Measurements from ENCODE around the gene ATP1A1.
A peak's percentile ranks its signal among the peaks of the same experiment; 100 is the strongest.

The ATP1A1 gene

DNA sequence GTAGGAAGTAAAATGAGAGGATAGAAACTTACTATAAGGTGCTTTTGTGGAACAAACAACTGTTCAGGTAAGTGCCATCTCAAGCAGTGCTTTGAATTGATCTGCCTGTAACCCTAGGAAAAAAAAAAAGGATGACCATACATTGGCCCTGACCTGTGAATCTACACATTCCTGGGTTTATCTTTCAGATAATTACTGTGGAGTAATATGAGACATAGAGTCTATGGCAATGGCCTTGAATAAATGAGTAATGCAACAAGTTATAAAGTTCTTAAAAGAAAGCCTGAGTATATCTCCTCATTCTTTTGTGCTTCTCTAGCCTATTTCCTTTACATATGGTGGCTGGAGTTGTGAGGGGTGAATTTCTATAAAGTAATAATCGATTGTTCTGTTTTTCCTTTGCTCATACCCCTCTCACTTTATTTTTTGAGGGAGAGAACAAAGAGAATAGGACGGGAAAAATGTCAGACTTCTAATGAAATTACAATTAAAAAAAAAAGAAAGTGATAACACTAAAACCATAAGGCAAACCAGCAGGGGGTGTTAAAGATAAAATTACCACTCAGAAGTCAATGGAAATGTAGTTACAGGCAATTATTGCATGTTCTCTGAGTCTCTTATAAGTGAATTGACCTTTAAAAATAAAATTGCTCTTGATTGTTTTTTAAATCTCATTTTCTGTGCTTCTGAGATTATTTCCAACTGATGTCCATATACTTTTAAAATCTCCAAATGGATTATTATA lies 12.4 kb upstream of the ATP1A1 start:
- H3K4me1 ChIP-seq (ENCODE audit: insufficient read depth, poor library complexity, severe bottlenecking): peaks cover 32% of the 10 kb centered on the region
- DNase-seq (ENCODE audit: low spot score) (no peak), ATAC-seq (ENCODE audit: low read depth) (peak; percentile 28; the same call in 1 of the 3 replicates)
- no peaks in the 10 kb centered on the region for H3K9me3 ChIP-seq (ENCODE audit: severe bottlenecking)
- H3K4me3 ChIP-seq (ENCODE audit: severe bottlenecking): no peak overlapping the region
- H3K27ac ChIP-seq (ENCODE audit: poor library complexity, severe bottlenecking): no peak overlapping the region
- TF ChIP-seq, protein P1, sequence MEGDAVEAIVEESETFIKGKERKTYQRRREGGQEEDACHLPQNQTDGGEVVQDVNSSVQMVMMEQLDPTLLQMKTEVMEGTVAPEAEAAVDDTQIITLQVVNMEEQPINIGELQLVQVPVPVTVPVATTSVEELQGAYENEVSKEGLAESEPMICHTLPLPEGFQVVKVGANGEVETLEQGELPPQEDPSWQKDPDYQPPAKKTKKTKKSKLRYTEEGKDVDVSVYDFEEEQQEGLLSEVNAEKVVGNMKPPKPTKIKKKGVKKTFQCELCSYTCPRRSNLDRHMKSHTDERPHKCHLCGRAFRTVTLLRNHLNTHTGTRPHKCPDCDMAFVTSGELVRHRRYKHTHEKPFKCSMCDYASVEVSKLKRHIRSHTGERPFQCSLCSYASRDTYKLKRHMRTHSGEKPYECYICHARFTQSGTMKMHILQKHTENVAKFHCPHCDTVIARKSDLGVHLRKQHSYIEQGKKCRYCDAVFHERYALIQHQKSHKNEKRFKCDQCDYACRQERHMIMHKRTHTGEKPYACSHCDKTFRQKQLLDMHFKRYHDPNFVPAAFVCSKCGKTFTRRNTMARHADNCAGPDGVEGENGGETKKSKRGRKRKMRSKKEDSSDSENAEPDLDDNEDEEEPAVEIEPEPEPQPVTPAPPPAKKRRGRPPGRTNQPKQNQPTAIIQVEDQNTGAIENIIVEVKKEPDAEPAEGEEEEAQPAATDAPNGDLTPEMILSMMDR (IDR thresholded peaks at IDR 0.05; ENCODE audit: poor library complexity, severe bottlenecking): peak; percentile 57
- no peaks in the 10 kb centered on the region for H3K27me3 ChIP-seq (ENCODE audit: insufficient read depth, poor library complexity, severe bottlenecking)
- no peaks in the 10 kb centered on the region for H3K36me3 ChIP-seq (ENCODE audit: low read depth)

DNA sequence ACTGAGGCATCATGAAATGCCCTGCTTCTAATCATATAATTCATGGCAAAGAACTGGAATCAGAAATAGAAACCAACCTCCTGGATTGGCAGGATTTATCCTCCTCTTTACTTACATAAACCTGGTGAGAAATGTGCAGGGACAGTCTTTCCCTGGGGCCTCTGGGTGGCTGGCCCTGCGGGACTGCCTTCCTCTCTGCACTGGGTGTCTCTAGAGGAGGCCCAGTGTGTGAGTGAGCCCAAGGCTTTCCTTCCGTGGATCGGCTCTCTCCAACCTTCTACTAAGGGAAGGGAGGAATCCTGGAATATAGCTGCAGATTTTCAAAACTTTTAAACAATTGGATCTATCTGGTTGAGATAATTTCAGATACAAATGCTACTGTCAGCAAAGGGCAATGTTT lies 11.4 kb upstream of the ATP1A1 start:
- no peaks in the 10 kb centered on the region for H3K36me3 ChIP-seq (ENCODE audit: low read depth)
- H3K4me1 ChIP-seq (ENCODE audit: insufficient read depth, poor library complexity, severe bottlenecking): peaks cover 28% of the 10 kb centered on the region
- no peaks in the 10 kb centered on the region for H3K27me3 ChIP-seq (ENCODE audit: insufficient read depth, poor library complexity, severe bottlenecking)
- DNase-seq (ENCODE audit: low spot score): no peak
- no peak overlapping the region for H3K27ac ChIP-seq (ENCODE audit: poor library complexity, severe bottlenecking)
- TF ChIP-seq, protein P1 (IDR thresholded peaks at IDR 0.05; ENCODE audit: poor library complexity, severe bottlenecking): no peak
- no peaks in the 10 kb centered on the region for H3K9me3 ChIP-seq (ENCODE audit: severe bottlenecking)
- ATAC-seq (ENCODE audit: low read depth): no peak
- H3K4me3 ChIP-seq (ENCODE audit: severe bottlenecking): no peak overlapping the region

DNA sequence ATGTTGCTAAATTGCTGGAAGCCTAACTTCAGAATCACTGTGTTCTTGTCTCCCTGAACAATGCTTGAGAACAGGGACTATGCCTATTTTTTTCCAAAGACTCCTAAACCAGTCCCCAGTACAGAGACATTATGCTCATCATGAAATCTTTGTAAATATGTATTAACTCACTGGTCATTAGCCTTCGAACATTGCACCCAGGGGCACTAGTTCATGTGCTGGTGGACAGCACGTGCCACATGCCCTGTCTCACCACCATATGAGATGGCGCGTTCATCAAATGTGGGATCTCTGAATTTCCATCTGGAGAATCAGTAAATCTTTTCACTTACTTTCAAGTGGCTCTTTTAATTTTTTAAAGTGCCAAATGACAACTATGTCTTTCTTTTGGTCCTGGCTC lies 11.0 kb upstream of the ATP1A1 start:
- Histone ChIP-seq H3K27me3 (ENCODE audit: insufficient read depth, poor library complexity, severe bottlenecking) (no peaks in the 10 kb centered on the region), H3K9me3 (ENCODE audit: severe bottlenecking) (no peaks in the 10 kb centered on the region), H3K36me3 (ENCODE audit: low read depth) (no peaks in the 10 kb centered on the region), H3K4me3 (ENCODE audit: severe bottlenecking) (no peak overlapping the region), H3K27ac (ENCODE audit: poor library complexity, severe bottlenecking) (no peak overlapping the region), H3K4me1 (ENCODE audit: insufficient read depth, poor library complexity, severe bottlenecking) (peaks cover 24% of the 10 kb centered on the region)
- DNase-seq (ENCODE audit: low spot score) (no peak), ATAC-seq (ENCODE audit: low read depth) (no peak)
- TF ChIP-seq, protein P1 (IDR thresholded peaks at IDR 0.05; ENCODE audit: poor library complexity, severe bottlenecking): no peak

DNA sequence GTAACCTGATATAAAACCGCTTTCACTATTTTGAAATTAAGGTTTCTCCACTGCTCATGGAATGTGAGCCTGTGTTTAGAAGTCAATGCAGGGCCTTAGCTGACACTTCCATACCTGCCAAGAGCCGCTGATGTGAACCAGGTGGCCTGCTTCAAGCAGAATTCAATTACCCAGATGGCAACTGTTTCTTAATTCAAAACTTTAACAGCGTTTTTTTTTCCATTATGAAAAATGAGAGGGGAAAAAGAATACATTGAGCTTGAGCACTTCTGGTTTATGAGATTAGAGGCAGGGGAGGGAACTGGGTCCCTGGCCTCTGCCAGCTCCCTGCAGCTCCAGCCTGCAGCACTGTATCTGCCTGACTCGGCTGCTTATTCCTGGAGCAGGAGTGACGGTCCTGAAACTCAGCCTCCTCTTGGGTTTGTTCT lies 7.7 kb upstream of the ATP1A1 start:
- Histone ChIP-seq H3K4me3 (ENCODE audit: severe bottlenecking) (no peak overlapping the region), H3K27me3 (ENCODE audit: insufficient read depth, poor library complexity, severe bottlenecking) (no peaks in the 10 kb centered on the region), H3K36me3 (ENCODE audit: low read depth) (no peaks in the 10 kb centered on the region), H3K9me3 (ENCODE audit: severe bottlenecking) (no peaks in the 10 kb centered on the region), H3K4me1 (ENCODE audit: insufficient read depth, poor library complexity, severe bottlenecking) (peaks cover 6% of the 10 kb centered on the region), H3K27ac (ENCODE audit: poor library complexity, severe bottlenecking) (no peak overlapping the region)
- DNase-seq (ENCODE audit: low spot score) (no peak), ATAC-seq (ENCODE audit: low read depth) (no peak)
- TF ChIP-seq, protein P1 (IDR thresholded peaks at IDR 0.05; ENCODE audit: poor library complexity, severe bottlenecking): no peak

DNA sequence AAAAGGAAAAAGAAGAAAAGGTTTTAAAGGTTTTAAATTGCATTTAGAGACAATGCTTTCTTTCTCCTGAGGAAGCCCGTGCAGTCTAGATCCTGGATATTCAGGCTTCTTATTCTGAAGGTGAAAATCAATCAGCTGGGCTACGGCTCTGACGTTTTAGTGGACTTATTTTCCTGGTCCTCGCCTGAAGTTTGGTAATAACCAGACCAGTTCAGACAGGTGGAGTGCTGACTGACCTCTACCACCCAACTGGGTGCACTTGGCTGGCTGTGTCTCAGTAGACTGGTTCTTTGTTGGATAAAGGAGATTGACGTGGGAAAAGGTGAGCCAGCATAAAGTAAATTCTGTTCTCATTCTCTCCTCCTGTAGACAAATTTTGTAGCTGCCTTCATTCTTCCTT lies 7.2 kb upstream of the ATP1A1 start:
- H3K4me3 ChIP-seq (ENCODE audit: severe bottlenecking): no peak overlapping the region
- ATAC-seq (ENCODE audit: low read depth) (no peak), DNase-seq (ENCODE audit: low spot score) (no peak)
- no peaks in the 10 kb centered on the region for H3K36me3 ChIP-seq (ENCODE audit: low read depth)
- H3K27ac ChIP-seq (ENCODE audit: poor library complexity, severe bottlenecking): no peak overlapping the region
- TF ChIP-seq, protein P1 (IDR thresholded peaks at IDR 0.05; ENCODE audit: poor library complexity, severe bottlenecking): no peak
- H3K9me3 ChIP-seq (ENCODE audit: severe bottlenecking): no peaks in the 10 kb centered on the region
- H3K27me3 ChIP-seq (ENCODE audit: insufficient read depth, poor library complexity, severe bottlenecking): no peaks in the 10 kb centered on the region
- peaks cover 2% of the 10 kb centered on the region for H3K4me1 ChIP-seq (ENCODE audit: insufficient read depth, poor library complexity, severe bottlenecking)

Data from RWPE2 (cell line).